B cell (primary cell): ENCODE results near the gene ERLEC1.

Source experiments
- CTCF ChIP-seq: fragments of 200-600 bp; IDR thresholded peaks from one replicate; pipeline ENCODE4 v1.8.0; 2022; ENCODE audit warnings: antibody characterized with exemption, mild to moderate bottlenecking
- EZH2 ChIP-seq: IDR thresholded peaks from 2 replicates; pipeline ENCODE4 v1.6.1; 2012; ENCODE audit warnings: borderline replicate concordance, low read depth, mild to moderate bottlenecking, moderate library complexity, low read length; ENCODE audit not compliant: insufficient read depth, poor library complexity, severe bottlenecking

- TF ChIP-seq CTCF = no peak
- TF ChIP-seq EZH2 = no peak
Measured at GRCh38 chr2:53826030-53826410, 39.2 kb downstream of the ERLEC1 start.
